WTC11 (cell line): Measurements from ENCODE around the gene SLC37A1. TPM values are rescaled to one million over a fixed set of nuclear protein-coding genes. Genes with fewer than 3 reads are reported as not detected.
A peak's percentile ranks its signal among the peaks of the same experiment; 100 is the strongest.

Experiments used
- ATAC-seq: fragments of 200-7000 bp; cut with Tn5 transposase; 2 replicates; pipeline ENCODE4 v1.10.0; 2021; ENCODE audit warnings: mild to moderate bottlenecking, moderate library complexity
- CTCF ChIA-PET: fragments of 300-600 bp; sonication (Branson Sonifier 250); formaldehyde crosslinking; loops from one replicate; lab custom pipeline; 2021; ENCODE audit warnings: antibody characterized with exemption; lab: Charles Lee
- POLR2A ChIA-PET: fragments of 350-600 bp; sonication (Branson Sonifier 250); formaldehyde crosslinking; loops from one replicate; lab custom pipeline; 2021; ENCODE audit warnings: antibody characterized with exemption; lab: Charles Lee
- DNase-seq: peaks from one replicate; pipeline ENCODE4 v3.0.0; 2021; ENCODE audit warnings: low spot score
- H3K27ac Mint-ChIP-seq: 2 replicates; pipeline ENCODE4 v1.8.0; 2021; ENCODE audit warnings: mixed read lengths
- H3K27me3 Mint-ChIP-seq: 2 replicates; pipeline ENCODE4 v1.8.0; 2021; ENCODE audit warnings: low read depth, mild to moderate bottlenecking, moderate library complexity, mixed read lengths
- H3K36me3 Mint-ChIP-seq: 2 replicates; pipeline ENCODE4 v1.8.0; 2021; ENCODE audit warnings: mixed read lengths
- H3K4me1 Mint-ChIP-seq: 2 replicates; pipeline ENCODE4 v1.8.0; 2022; ENCODE audit warnings: mixed read lengths
- H3K4me3 Mint-ChIP-seq: 2 replicates; pipeline ENCODE4 v1.8.0; 2021; ENCODE audit warnings: mild to moderate bottlenecking, moderate library complexity, mixed read lengths
- H3K9me3 Mint-ChIP-seq: 2 replicates; pipeline ENCODE4 v1.8.0; 2021; ENCODE audit warnings: mixed read lengths
- ATF2 ChIP-seq: sonication (generic); formaldehyde crosslinking; IDR thresholded peaks from 2 replicates; pipeline ENCODE4 v1.8.1; 2022; ENCODE audit warnings: low read depth, missing genetic modification reagents, borderline replicate concordance
- CREM ChIP-seq: sonication (generic); formaldehyde crosslinking; IDR thresholded peaks from 2 replicates; pipeline ENCODE4 v1.8.1; 2022; ENCODE audit warnings: mild to moderate bottlenecking, missing genetic modification reagents, moderate library complexity
- JAZF1 ChIP-seq: fragments of 250-450 bp; sonication (Bioruptor Pico); IDR thresholded peaks from 2 replicates; pipeline ENCODE4 v1.9.0; 2021; ENCODE audit warnings: moderate library complexity, mild to moderate bottlenecking, inconsistent platforms
- KAT7 ChIP-seq: sonication (generic); formaldehyde crosslinking; IDR thresholded peaks from 2 replicates; pipeline ENCODE4 v1.8.1; 2023; ENCODE audit warnings: missing genetic modification reagents, mild to moderate bottlenecking, borderline replicate concordance
- NR1H2 ChIP-seq: sonication (generic); formaldehyde crosslinking; IDR thresholded peaks from 2 replicates; pipeline ENCODE4 v1.9.0; 2021; ENCODE audit warnings: mild to moderate bottlenecking, moderate library complexity, missing genetic modification reagents
- ZNF396 ChIP-seq: fragments of 250-450 bp; sonication (Bioruptor Pico); IDR thresholded peaks from 2 replicates; pipeline ENCODE4 v1.8.0; 2021; ENCODE audit warnings: mild to moderate bottlenecking, moderate library complexity, borderline replicate concordance
- ZNF425 ChIP-seq: fragments of 250-450 bp; sonication (Bioruptor Pico); conservative IDR thresholded peaks from 2 replicates; pipeline ENCODE4 v1.9.0; 2021; ENCODE audit warnings: mild to moderate bottlenecking
- total RNA-seq: library from RNA; stranded (reverse); gene quantifications from 3 replicates; pipeline ENCODE4 v1.2.3, GENCODE V29; 2021
- TF ChIP-seq, protein P1 (sequence below): sonication (generic); formaldehyde crosslinking; IDR thresholded peaks from 2 replicates; pipeline ENCODE4 v1.8.1; 2023; ENCODE audit warnings: mild to moderate bottlenecking, missing genetic modification reagents
- TF ChIP-seq, protein P2 (sequence below): sonication (generic); formaldehyde crosslinking; IDR thresholded peaks from 2 replicates; pipeline ENCODE4 v1.8.1; 2023; ENCODE audit warnings: mild to moderate bottlenecking, missing genetic modification reagents, moderate library complexity
- TF ChIP-seq, protein P3 (sequence below): sonication (generic); formaldehyde crosslinking; IDR thresholded peaks from 2 replicates; pipeline ENCODE4 v1.8.1; 2023; ENCODE audit warnings: mild to moderate bottlenecking, missing genetic modification reagents, moderate library complexity
- TF ChIP-seq, protein P4 (sequence below): sonication (generic); formaldehyde crosslinking; IDR thresholded peaks from 2 replicates; pipeline ENCODE4 v1.8.1; 2023; ENCODE audit warnings: mild to moderate bottlenecking, missing genetic modification reagents
- TF ChIP-seq, protein P5 (sequence below): sonication (generic); formaldehyde crosslinking; conservative IDR thresholded peaks from 2 replicates; pipeline ENCODE4 v1.8.1; 2023; ENCODE audit warnings: mild to moderate bottlenecking, low read depth, missing genetic modification reagents, moderate library complexity
- TF ChIP-seq, protein P6 (sequence below): sonication (generic); formaldehyde crosslinking; IDR thresholded peaks from 2 replicates; pipeline ENCODE4 v1.8.0; 2022; ENCODE audit warnings: mild to moderate bottlenecking, missing genetic modification reagents
- TF ChIP-seq, protein P7 (sequence below): sonication (generic); formaldehyde crosslinking; IDR thresholded peaks from 2 replicates; pipeline ENCODE4 v1.8.0; 2022; ENCODE audit warnings: mild to moderate bottlenecking, missing genetic modification reagents

The SLC37A1 gene
- total RNA-seq, 1 experiment from 2014 or later = 22.7 TPM

DNA sequence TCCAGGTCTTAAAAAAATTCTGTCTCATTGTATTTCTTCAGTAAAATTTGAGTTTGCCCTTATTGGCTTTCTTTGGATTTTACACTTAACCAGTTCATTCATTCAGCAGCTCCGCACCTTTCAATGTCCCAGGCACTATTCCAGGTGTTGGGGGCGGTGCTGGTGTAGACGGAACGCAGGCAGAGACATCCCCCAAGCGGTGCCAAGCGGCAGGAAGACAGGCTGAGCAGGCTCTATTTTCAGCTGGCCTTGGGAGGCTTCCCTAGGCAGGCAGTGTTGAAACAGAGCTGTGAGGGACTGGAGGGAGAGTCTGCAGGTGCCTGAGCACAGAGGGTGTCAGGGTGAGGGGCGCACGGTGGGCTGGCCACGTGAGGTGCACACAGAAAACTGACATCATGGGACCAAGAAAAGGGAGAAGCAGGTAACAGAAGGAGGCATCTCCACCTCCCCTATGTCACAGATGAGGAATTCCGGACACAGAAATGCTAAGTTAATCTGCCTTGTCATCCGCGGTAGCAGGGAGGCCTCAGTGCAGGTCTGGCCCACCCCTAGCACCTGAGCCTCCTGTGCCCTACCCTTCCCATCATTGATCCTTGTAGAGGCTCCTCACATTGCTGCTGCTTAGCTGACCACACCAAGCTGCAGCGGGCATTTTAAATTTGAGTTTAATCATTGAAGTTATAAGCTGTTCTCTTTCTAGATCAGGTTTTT lies 40.8 kb downstream of the SLC37A1 start (continued):
- no peak for TF ChIP-seq ATF2 (CRISPR knock-in tag)
- TF ChIP-seq, protein P1, sequence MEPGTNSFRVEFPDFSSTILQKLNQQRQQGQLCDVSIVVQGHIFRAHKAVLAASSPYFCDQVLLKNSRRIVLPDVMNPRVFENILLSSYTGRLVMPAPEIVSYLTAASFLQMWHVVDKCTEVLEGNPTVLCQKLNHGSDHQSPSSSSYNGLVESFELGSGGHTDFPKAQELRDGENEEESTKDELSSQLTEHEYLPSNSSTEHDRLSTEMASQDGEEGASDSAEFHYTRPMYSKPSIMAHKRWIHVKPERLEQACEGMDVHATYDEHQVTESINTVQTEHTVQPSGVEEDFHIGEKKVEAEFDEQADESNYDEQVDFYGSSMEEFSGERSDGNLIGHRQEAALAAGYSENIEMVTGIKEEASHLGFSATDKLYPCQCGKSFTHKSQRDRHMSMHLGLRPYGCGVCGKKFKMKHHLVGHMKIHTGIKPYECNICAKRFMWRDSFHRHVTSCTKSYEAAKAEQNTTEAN (CRISPR knock-in tag) = no peak
- TF ChIP-seq, protein P2, sequence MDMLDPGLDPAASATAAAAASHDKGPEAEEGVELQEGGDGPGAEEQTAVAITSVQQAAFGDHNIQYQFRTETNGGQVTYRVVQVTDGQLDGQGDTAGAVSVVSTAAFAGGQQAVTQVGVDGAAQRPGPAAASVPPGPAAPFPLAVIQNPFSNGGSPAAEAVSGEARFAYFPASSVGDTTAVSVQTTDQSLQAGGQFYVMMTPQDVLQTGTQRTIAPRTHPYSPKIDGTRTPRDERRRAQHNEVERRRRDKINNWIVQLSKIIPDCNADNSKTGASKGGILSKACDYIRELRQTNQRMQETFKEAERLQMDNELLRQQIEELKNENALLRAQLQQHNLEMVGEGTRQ (CRISPR knock-in tag) = no peak
- TF ChIP-seq, protein P3, sequence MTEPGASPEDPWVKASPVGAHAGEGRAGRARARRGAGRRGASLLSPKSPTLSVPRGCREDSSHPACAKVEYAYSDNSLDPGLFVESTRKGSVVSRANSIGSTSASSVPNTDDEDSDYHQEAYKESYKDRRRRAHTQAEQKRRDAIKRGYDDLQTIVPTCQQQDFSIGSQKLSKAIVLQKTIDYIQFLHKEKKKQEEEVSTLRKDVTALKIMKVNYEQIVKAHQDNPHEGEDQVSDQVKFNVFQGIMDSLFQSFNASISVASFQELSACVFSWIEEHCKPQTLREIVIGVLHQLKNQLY (CRISPR knock-in tag) = no peak
- TF ChIP-seq, protein P4, sequence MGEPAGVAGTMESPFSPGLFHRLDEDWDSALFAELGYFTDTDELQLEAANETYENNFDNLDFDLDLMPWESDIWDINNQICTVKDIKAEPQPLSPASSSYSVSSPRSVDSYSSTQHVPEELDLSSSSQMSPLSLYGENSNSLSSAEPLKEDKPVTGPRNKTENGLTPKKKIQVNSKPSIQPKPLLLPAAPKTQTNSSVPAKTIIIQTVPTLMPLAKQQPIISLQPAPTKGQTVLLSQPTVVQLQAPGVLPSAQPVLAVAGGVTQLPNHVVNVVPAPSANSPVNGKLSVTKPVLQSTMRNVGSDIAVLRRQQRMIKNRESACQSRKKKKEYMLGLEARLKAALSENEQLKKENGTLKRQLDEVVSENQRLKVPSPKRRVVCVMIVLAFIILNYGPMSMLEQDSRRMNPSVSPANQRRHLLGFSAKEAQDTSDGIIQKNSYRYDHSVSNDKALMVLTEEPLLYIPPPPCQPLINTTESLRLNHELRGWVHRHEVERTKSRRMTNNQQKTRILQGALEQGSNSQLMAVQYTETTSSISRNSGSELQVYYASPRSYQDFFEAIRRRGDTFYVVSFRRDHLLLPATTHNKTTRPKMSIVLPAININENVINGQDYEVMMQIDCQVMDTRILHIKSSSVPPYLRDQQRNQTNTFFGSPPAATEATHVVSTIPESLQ = no peak

GRCh38 chr21:42555756-42556438 lies 42.2 kb downstream of the SLC37A1 start:
- Mint-ChIP-seq H3K27ac (peak overlapping the region; percentile 84; the same call in 1 of the 2 replicates), H3K9me3 (peaks cover 16% of the 10 kb centered on the region), H3K4me1 (peaks cover 23% of the 10 kb centered on the region), H3K36me3 (peaks cover 24% of the 10 kb centered on the region)
- CTCF ChIA-PET = interaction anchor here (1.3 to 2.4 kb wide), 2 partner anchors 18 to 38 kb away, joined by 3 to 14 read pairs; no protein-coding TSS in a partner anchor
- no peak for ATAC-seq
- TF ChIP-seq, protein P5, sequence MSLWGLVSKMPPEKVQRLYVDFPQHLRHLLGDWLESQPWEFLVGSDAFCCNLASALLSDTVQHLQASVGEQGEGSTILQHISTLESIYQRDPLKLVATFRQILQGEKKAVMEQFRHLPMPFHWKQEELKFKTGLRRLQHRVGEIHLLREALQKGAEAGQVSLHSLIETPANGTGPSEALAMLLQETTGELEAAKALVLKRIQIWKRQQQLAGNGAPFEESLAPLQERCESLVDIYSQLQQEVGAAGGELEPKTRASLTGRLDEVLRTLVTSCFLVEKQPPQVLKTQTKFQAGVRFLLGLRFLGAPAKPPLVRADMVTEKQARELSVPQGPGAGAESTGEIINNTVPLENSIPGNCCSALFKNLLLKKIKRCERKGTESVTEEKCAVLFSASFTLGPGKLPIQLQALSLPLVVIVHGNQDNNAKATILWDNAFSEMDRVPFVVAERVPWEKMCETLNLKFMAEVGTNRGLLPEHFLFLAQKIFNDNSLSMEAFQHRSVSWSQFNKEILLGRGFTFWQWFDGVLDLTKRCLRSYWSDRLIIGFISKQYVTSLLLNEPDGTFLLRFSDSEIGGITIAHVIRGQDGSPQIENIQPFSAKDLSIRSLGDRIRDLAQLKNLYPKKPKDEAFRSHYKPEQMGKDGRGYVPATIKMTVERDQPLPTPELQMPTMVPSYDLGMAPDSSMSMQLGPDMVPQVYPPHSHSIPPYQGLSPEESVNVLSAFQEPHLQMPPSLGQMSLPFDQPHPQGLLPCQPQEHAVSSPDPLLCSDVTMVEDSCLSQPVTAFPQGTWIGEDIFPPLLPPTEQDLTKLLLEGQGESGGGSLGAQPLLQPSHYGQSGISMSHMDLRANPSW (CRISPR knock-in tag) = no peak
- TF ChIP-seq, all 79 proteins: peak for 0
- POLR2A ChIA-PET = no interaction called here
- Mint-ChIP-seq H3K4me3 (no peak overlapping the region), H3K27me3 (no peaks in the 10 kb centered on the region)
- peak; percentile 9 for DNase-seq

DNA sequence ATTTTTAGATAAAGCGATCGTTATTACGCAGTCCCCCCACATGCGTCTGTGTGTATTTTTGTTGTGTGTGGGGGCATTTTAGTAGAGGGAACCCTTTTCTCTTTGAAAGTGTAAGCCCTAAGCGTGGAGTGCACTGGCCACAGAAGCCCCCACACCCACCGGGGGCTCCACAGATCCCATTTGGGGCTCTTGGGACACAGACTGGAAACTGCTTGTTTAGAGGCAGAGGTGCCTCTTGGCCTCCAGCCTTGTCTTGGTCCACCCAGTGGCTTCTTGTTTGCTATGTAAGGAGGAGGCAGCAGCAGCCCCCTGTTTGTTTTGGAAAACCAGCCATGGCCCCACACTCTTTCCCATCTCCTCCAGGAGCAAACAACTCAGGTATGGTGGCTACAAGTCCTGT lies 42.8 kb downstream of the SLC37A1 start:
- ChIA-PET POLR2A (no interaction called here), CTCF (interaction anchor here (1.3 kb wide), 1 partner anchor 37 kb away, joined by 3 read pairs; no protein-coding TSS in a partner anchor)
- ATAC-seq (no peak), DNase-seq (peak; percentile 2)
- H3K27ac Mint-ChIP-seq = no peak overlapping the region
- H3K27me3 Mint-ChIP-seq = no peaks in the 10 kb centered on the region
- H3K4me1 Mint-ChIP-seq = peaks cover 18% of the 10 kb centered on the region
- no peak overlapping the region for H3K4me3 Mint-ChIP-seq
- peaks cover 19% of the 10 kb centered on the region for H3K36me3 Mint-ChIP-seq
- H3K9me3 Mint-ChIP-seq = peaks cover 10% of the 10 kb centered on the region; the same call in 1 of the 2 replicates
- no peak for TF ChIP-seq JAZF1
- TF ChIP-seq KAT7 (CRISPR knock-in tag) = no peak
- TF ChIP-seq ZNF396 (CRISPR knock-in tag) = no peak
- TF ChIP-seq CREM (CRISPR knock-in tag) = no peak
- TF ChIP-seq, protein P6, sequence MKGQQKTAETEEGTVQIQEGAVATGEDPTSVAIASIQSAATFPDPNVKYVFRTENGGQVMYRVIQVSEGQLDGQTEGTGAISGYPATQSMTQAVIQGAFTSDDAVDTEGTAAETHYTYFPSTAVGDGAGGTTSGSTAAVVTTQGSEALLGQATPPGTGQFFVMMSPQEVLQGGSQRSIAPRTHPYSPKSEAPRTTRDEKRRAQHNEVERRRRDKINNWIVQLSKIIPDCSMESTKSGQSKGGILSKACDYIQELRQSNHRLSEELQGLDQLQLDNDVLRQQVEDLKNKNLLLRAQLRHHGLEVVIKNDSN = no peak
- TF ChIP-seq NR1H2 (CRISPR knock-in tag) = no peak
- TF ChIP-seq, protein P7, sequence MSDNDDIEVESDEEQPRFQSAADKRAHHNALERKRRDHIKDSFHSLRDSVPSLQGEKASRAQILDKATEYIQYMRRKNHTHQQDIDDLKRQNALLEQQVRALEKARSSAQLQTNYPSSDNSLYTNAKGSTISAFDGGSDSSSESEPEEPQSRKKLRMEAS (CRISPR knock-in tag) = no peak
- TF ChIP-seq ZNF425 = no peak
